Kidney (tissue), 14 donors: ENCODE measurements around the gene DOCK7. TPM values are rescaled to one million over a fixed set of nuclear protein-coding genes. Genes with fewer than 3 reads are reported as not detected.
"Not testable (repeated sequence)": the region's sequence is repeated elsewhere in the genome, so short reads cannot be mapped to it uniquely, and the experiment has no call there.

Experiments used
- DNase-seq, 5 donors: peaks; one replicate each; pipeline ENCODE4 v3.0.0-alpha.2; 2013 to 2020
- FAIRE-seq: peaks from 2 replicates; lab custom pipeline; 2012; peaks lifted over from hg19 to GRCh38; lab: Jason Lieb, UNC
- H3K27ac ChIP-seq, 2 donors: one replicate each; pipeline ENCODE4 v1.7.0; 2013; ENCODE audit warnings: low read depth in 2 of 2, low read length in 2 of 2, inconsistent platforms in 1 of 2
- H3K27me3 ChIP-seq: one replicate; pipeline ENCODE4 v1.7.1; 2013; ENCODE audit warnings: low read length, inconsistent platforms; ENCODE audit not compliant: control insufficient read depth, insufficient read depth
- H3K36me3 ChIP-seq, 3 donors: one replicate each; pipeline versions ENCODE4 v1.7.0 to v1.7.1; 2013; ENCODE audit warnings: low read length in 3 of 3, control low read depth in 1 of 3, inconsistent platforms in 1 of 3; ENCODE audit not compliant: insufficient read depth in 3 of 3, control insufficient read depth in 2 of 3
- H3K4me1 ChIP-seq, 3 donors: one replicate each; pipeline versions ENCODE4 v1.7.0 to v1.7.1; 2013; ENCODE audit warnings: low read length in 3 of 3, inconsistent platforms in 1 of 3, low read depth in 1 of 3; ENCODE audit not compliant: control insufficient read depth in 2 of 3, insufficient read depth in 2 of 3
- H3K4me3 ChIP-seq, 3 donors: one replicate each; pipeline versions ENCODE4 v1.7.0 to v1.8.1; 2013; ENCODE audit warnings: low read length in 3 of 3, control low read depth in 1 of 3, inconsistent platforms in 1 of 3
- H3K9ac ChIP-seq, 3 donors: one replicate each; pipeline versions ENCODE4 v1.7.0 to v1.7.1; 2013; ENCODE audit warnings: low read length in 3 of 3, control low read depth in 1 of 3, inconsistent platforms in 1 of 3
- H3K9me3 ChIP-seq, 3 donors: one replicate each; pipeline versions ENCODE4 v1.7.0 to v1.7.1; 2013; ENCODE audit warnings: low read length in 3 of 3, control low read depth in 1 of 3, inconsistent platforms in 1 of 3; ENCODE audit not compliant: control insufficient read depth in 2 of 3, insufficient read depth in 1 of 3
- intact Hi-C: fragments of 100-400 bp; cut with DNase I; formaldehyde crosslinking; loops from one replicate; pipeline ENCODE4 v1.11.1; 2022
- polyA plus RNA-seq: library from polyadenylated mRNA; stranded (reverse); fragments of 350-450 nt; fragmentation: Illumina TruSeq; extraction: RNeasy Lipid Tissue Mini Kit (QIAGEN cat#74804); gene quantifications from one replicate; pipeline ENCODE4 v1.2.3, GENCODE V29; 2014; ENCODE audit warnings: low read depth, low replicate concordance; ENCODE audit not compliant: insufficient read depth
- total RNA-seq: library from RNA; stranded (reverse); fragmentation: NEBNext Ultra II Directional; extraction: Animal tissue kit (Norgen Biotek cat#: 25700); gene quantifications from one replicate; pipeline ENCODE4 v1.2.1, GENCODE V29; 2021
- TF ChIP-seq, protein P1 (sequence below): IDR thresholded peaks from 3 replicates; pipeline ENCODE4 v1.5.1; 2012; ENCODE audit warnings: mild to moderate bottlenecking, moderate library complexity, borderline replicate concordance; ENCODE audit not compliant: insufficient read depth; ENCODE audit errors: extremely low read depth
- donor health status: control.
- donor health status: control.
- donor health status: control.
- donor health status: control.
- donor health status: control.
- donor health status: DM: yes; HTN: yes; CAD: no.
- donor health status: Normal renal cell carcinoma (clear cell type).

DOCK7 gene
- total and polyA plus RNA-seq, 2 donors from 2014 or later: 11.0 to 34.0 TPM

DNA sequence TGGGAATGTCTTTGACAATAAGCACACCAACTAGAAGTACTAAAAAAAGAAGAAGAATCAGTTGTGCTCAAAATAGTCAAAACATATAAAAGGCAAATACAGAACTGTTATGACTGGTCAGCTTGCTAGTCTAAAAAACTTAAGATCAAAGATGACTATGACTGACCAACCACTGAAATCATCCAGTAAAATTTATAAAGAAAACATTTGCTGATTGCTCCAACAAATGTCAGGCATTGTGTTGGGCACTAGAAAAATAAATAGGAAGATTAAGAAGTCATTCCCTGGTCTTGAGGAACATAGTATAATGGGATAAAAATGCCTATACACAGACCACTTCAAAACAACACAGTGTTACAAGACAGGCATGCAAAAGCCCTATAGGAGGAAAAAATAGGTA is 100.2 kb downstream of the DOCK7 start:
- Histone ChIP-seq H3K9ac (no peak overlapping the region), H3K9me3 (no peaks in the 10 kb centered on the region), H3K27ac (no peak overlapping the region), H3K4me1 (no peaks in the 10 kb centered on the region), H3K4me3 (no peak overlapping the region), H3K36me3 (no peaks in the 10 kb centered on the region), H3K27me3 (no peaks in the 10 kb centered on the region)
- FAIRE-seq (no peak), DNase-seq (no peak)
- intact Hi-C loops: no loop called here
- TF ChIP-seq, protein P1, sequence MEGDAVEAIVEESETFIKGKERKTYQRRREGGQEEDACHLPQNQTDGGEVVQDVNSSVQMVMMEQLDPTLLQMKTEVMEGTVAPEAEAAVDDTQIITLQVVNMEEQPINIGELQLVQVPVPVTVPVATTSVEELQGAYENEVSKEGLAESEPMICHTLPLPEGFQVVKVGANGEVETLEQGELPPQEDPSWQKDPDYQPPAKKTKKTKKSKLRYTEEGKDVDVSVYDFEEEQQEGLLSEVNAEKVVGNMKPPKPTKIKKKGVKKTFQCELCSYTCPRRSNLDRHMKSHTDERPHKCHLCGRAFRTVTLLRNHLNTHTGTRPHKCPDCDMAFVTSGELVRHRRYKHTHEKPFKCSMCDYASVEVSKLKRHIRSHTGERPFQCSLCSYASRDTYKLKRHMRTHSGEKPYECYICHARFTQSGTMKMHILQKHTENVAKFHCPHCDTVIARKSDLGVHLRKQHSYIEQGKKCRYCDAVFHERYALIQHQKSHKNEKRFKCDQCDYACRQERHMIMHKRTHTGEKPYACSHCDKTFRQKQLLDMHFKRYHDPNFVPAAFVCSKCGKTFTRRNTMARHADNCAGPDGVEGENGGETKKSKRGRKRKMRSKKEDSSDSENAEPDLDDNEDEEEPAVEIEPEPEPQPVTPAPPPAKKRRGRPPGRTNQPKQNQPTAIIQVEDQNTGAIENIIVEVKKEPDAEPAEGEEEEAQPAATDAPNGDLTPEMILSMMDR: no peak

- H3K27ac ChIP-seq: no peak overlapping the region
- TF ChIP-seq, protein P1: no peak
- no peaks in the 10 kb centered on the region for H3K27me3 ChIP-seq
- intact Hi-C loops: no loop called here
- H3K4me1 ChIP-seq: no peaks in the 10 kb centered on the region
- H3K9ac ChIP-seq: no peak overlapping the region
- FAIRE-seq: no peak
- H3K36me3 ChIP-seq: no peaks in the 10 kb centered on the region
- DNase-seq: peak in 1 of 5 donors; percentile 1
- H3K9me3 ChIP-seq: no peaks in the 10 kb centered on the region
- no peak overlapping the region for H3K4me3 ChIP-seq
These were observed 102.6 kb downstream of the DOCK7 start for GRCh38 chr1:62585469-62586155.

DNA sequence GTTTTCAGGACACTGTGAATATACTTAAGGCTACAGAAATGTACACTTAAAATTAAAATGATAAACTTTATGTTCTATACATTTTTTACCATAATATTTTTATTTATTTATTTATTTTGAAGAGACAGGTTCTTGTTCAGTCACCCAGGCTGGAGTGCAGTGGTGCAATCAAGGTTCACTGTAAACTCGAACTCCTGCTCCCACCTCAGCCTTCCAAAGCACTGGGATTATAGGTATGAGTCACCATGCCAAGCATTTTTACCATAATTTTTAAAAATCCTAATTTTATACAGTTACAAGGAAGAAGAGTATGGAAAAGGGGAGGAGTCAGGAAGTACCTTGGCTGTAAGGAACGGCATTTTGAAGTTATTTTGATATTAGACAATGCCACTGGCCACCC is 114.5 kb downstream of the DOCK7 start:
- intact Hi-C loops: no loop called here
- no peak overlapping the region for H3K27ac ChIP-seq
- TF ChIP-seq, protein P1: no peak
- H3K9ac ChIP-seq: no peak overlapping the region
- H3K9me3 ChIP-seq: no peaks in the 10 kb centered on the region
- no peak overlapping the region for H3K4me3 ChIP-seq
- H3K36me3 ChIP-seq: peaks cover 0 to 8% (median 6%) of the 10 kb centered on the region in 3 donors
- H3K27me3 ChIP-seq: no peaks in the 10 kb centered on the region
- no peak for FAIRE-seq
- no peak for DNase-seq
- H3K4me1 ChIP-seq: no peaks in the 10 kb centered on the region

GRCh38 chr1:62572476-62572875 is 115.7 kb downstream of the DOCK7 start:
- Histone ChIP-seq H3K27ac (no peak overlapping the region), H3K4me3 (no peak overlapping the region), H3K9ac (no peak overlapping the region), H3K9me3 (no peaks in the 10 kb centered on the region), H3K36me3 (peaks cover 0 to 8% (median 6%) of the 10 kb centered on the region in 3 donors), H3K4me1 (no peaks in the 10 kb centered on the region), H3K27me3 (no peaks in the 10 kb centered on the region)
- FAIRE-seq: no peak
- intact Hi-C loops: no loop called here
- DNase-seq: no peak
- TF ChIP-seq, protein P1: no peak

DNA sequence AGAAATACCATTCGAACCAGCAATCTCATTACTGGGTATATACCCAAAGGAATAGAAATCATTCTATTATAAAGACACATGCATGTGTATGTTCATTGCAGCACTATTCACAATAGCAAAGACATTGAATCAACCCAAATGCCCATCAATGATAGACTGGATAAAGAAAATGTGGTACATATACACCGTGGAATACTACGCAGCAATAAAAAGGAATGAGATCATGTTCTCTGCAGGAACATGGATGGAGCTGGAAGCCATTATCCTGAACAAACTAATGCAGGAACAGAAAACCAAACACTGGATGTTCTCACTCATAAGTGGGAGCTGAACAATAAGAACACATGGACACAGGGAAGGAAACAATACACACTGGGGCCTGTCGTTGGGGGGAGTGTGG is 116.7 kb downstream of the DOCK7 start:
- H3K9ac ChIP-seq, DNase-seq, H3K27ac ChIP-seq, H3K4me1 ChIP-seq, H3K27me3 ChIP-seq, H3K36me3 ChIP-seq, H3K9me3 ChIP-seq, H3K4me3 ChIP-seq, intact Hi-C loops, FAIRE-seq: not testable (repeated sequence)
